Measurements from ENCODE around the gene ADA. TPM values are rescaled to one million over a fixed set of nuclear protein-coding genes. Genes with fewer than 3 reads are reported as not detected.

The ADA gene
- total and polyA plus RNA-seq, 2 of the 13 experiments (the other 11 are each of a cell fraction or from before 2014, with no cell fraction given) = 2.5 to 11.3 TPM

DNA sequence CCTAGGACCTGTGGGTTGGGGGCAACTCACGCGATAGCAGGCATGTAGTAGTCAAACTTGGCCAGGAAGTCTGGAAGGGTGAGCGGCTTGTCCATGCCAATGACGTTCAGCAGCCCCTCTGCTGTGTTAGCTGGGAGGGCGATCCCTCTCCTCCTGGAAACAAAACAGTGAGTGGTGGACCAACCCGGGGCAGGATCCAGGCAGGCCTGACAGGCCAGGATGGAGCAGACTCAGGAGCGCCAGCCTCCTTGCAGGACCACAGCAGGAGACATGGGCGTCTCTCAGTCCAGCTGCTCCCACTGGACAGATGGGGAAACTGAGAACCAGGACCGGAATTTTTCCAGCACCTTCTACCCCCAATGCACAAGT, 22.5 kb downstream of the ADA start:
- WGBS (ENCODE audit: low lambda C conversion rate) = 87% methylated on average over 9 of the region's 9 CpGs
- BruUV-seq (replicated peaks) = no TSS peak
- no peaks in the 10 kb centered on the region for H3K79me2 ChIP-seq (ENCODE audit: insufficient read depth, low read length)
- H3K4me3 ChIP-seq (replicated peaks in 1 of 3; ENCODE audit: insufficient read depth in 1 of 3, low read depth in 2 of 3, low read length in 3 of 3) = no peak overlapping the region
- ATAC-seq (no peak), DNase-seq (ENCODE audit: low spot score) (no peak), FAIRE-seq (no peak)
- no peak overlapping the region for H3K4me2 ChIP-seq (ENCODE audit: low read depth, low read length)
- intact Hi-C loops (cut with micrococcal nuclease; ENCODE audit: unreplicated experiment) = no loop called here
- H2AFZ ChIP-seq (ENCODE audit: low read length) = no peak overlapping the region
- no peak overlapping the region for H3K9ac ChIP-seq (ENCODE audit: insufficient read depth, low read depth, low read length)
- H3K9me3 ChIP-seq (ENCODE audit: low read length) = no peaks in the 10 kb centered on the region
- H4K20me1 ChIP-seq (ENCODE audit: insufficient read depth, low read length) = no peaks in the 10 kb centered on the region
- TF ChIP-seq PHF20 (CRISPR knock-in tag; IDR thresholded peaks at IDR 0.05) (no peak), MAFK (conservative IDR thresholded peaks at IDR 0.05 in 1 of 2, IDR thresholded peaks at IDR 0.05 in 1 of 2; ENCODE audit: low read length in 2 of 2) (peak in 1 of 2 experiments; percentile 24; a peak in 1 of 4 replicates)
- ChIA-PET CTCF (ENCODE audit: low intra/inter-chr PET ratio, low total read pairs) (no interaction called here), POLR2A (no interaction called here)
- H3K27ac ChIP-seq (ENCODE audit: extremely low read length, insufficient read depth, low read length) = no peak overlapping the region
- H3K27me3 ChIP-seq (ENCODE audit: control insufficient read depth in 1 of 2, insufficient read depth in 2 of 2, low read length in 2 of 2) = no peaks in the 10 kb centered on the region
- no peaks in the 10 kb centered on the region for H3K4me1 ChIP-seq (ENCODE audit: insufficient read depth, low read length)
- in situ Hi-C loops (cut with HindIII; ENCODE audit: extremely low pct_ligation_motif_present, low pct_unique_long_range_greater_than_20kb) = no loop called here
- no peaks in the 10 kb centered on the region for H3K36me3 ChIP-seq (replicated peaks in 1 of 2; ENCODE audit: control insufficient read depth in 1 of 2, insufficient read depth in 2 of 2, low read length in 2 of 2)

DNA sequence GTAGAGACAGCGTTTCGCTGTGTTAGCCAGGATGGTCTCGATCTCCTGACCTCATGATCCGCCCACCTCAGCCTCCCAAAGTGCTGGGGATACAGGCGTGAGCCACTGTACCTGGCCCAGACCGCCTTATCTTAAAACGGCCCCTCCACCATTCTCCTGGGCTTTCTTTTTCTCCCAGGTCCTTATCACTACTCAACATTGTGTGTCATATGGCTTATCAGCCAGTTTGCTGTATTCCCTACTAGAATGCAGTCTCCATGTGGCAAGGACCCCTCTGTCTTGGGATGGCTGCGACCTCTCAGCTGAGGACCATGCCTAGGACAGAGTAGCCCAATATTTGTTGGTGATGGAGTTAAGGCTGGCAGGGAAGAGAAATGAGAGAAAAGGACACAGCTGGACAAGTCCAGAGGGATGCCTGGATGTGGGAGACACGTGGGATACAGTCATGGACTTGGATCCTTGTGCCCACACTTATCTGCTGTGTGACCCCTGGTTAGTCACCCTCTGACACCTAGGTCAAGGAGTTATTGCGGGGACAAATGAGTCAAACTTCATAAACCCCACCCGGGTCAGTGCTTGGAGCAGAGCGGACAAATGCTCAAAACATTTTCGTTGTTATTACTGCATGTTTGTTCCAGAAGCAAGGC, 24.0 kb downstream of the ADA start:
- FAIRE-seq (no peak), DNase-seq (ENCODE audit: low spot score) (no peak), ATAC-seq (no peak)
- ChIA-PET CTCF (ENCODE audit: low intra/inter-chr PET ratio, low total read pairs) (no interaction called here), POLR2A (no interaction called here)
- Histone ChIP-seq H3K27ac (ENCODE audit: extremely low read length, insufficient read depth, low read length) (no peak overlapping the region), H3K36me3 (replicated peaks in 1 of 2; ENCODE audit: control insufficient read depth in 1 of 2, insufficient read depth in 2 of 2, low read length in 2 of 2) (no peaks in the 10 kb centered on the region), H3K4me2 (ENCODE audit: low read depth, low read length) (no peak overlapping the region), H4K20me1 (ENCODE audit: insufficient read depth, low read length) (no peaks in the 10 kb centered on the region), H2AFZ (ENCODE audit: low read length) (no peak overlapping the region), H3K4me1 (ENCODE audit: insufficient read depth, low read length) (no peaks in the 10 kb centered on the region), H3K4me3 (replicated peaks in 1 of 3; ENCODE audit: insufficient read depth in 1 of 3, low read depth in 2 of 3, low read length in 3 of 3) (no peak overlapping the region), H3K9me3 (ENCODE audit: low read length) (no peaks in the 10 kb centered on the region), H3K27me3 (ENCODE audit: control insufficient read depth in 1 of 2, insufficient read depth in 2 of 2, low read length in 2 of 2) (no peaks in the 10 kb centered on the region), H3K79me2 (ENCODE audit: insufficient read depth, low read length) (no peaks in the 10 kb centered on the region), H3K9ac (ENCODE audit: insufficient read depth, low read depth, low read length) (no peak overlapping the region)
- TF ChIP-seq, protein P1, sequence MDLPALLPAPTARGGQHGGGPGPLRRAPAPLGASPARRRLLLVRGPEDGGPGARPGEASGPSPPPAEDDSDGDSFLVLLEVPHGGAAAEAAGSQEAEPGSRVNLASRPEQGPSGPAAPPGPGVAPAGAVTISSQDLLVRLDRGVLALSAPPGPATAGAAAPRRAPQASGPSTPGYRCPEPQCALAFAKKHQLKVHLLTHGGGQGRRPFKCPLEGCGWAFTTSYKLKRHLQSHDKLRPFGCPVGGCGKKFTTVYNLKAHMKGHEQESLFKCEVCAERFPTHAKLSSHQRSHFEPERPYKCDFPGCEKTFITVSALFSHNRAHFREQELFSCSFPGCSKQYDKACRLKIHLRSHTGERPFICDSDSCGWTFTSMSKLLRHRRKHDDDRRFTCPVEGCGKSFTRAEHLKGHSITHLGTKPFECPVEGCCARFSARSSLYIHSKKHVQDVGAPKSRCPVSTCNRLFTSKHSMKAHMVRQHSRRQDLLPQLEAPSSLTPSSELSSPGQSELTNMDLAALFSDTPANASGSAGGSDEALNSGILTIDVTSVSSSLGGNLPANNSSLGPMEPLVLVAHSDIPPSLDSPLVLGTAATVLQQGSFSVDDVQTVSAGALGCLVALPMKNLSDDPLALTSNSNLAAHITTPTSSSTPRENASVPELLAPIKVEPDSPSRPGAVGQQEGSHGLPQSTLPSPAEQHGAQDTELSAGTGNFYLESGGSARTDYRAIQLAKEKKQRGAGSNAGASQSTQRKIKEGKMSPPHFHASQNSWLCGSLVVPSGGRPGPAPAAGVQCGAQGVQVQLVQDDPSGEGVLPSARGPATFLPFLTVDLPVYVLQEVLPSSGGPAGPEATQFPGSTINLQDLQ (CRISPR knock-in tag; IDR thresholded peaks at IDR 0.05) = 0 out of 2 replicates have a peak, but pooled peaks have one; percentile 35
- TF ChIP-seq, protein P2, sequence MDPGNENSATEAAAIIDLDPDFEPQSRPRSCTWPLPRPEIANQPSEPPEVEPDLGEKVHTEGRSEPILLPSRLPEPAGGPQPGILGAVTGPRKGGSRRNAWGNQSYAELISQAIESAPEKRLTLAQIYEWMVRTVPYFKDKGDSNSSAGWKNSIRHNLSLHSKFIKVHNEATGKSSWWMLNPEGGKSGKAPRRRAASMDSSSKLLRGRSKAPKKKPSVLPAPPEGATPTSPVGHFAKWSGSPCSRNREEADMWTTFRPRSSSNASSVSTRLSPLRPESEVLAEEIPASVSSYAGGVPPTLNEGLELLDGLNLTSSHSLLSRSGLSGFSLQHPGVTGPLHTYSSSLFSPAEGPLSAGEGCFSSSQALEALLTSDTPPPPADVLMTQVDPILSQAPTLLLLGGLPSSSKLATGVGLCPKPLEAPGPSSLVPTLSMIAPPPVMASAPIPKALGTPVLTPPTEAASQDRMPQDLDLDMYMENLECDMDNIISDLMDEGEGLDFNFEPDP (CRISPR knock-in tag; conservative IDR thresholded peaks at IDR 0.05) = no peak
- in situ Hi-C loops (cut with HindIII; ENCODE audit: extremely low pct_ligation_motif_present, low pct_unique_long_range_greater_than_20kb) (no loop called here), intact Hi-C loops (cut with micrococcal nuclease; ENCODE audit: unreplicated experiment) (no loop called here)
- no TSS peak for BruUV-seq (replicated peaks)
- WGBS (ENCODE audit: low lambda C conversion rate) = 71% methylated on average over 13 of the region's 13 CpGs

Data from HepG2 (cell line).